ENCODE data around the gene CHRM4.

The CHRM4 gene

DNA sequence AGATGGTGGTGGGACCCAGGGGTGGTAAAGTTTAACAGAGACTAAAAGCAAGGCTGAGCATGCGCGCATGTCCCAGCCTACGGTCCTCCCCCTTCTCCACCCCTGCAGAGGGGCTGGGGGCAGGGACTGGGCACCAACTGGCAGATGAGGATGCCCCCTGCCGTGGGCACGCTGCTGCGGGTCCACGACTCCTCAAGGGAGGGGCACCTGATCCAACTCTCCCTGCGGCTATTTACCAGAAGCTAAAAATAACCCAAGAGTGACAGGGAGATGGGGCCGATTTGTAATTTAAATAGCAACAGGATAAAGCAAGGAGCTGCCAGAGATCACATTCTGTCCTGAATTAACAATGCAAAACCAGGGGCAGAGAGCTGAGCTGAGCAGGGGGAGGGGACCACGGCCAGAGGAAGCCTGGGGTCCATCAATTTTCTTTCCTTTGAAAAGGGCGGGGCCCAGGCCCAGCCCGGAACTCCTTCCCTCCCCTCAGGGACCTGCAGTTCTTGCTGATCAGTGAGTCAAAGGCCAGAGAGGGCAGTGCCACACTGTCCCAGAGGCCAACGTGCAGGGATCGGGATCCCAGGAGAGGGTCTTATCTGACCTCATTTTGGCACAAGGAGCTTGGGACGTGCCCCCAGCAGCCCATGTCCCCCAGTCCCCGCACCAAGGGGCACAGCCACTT, 52.4 kb downstream of the CHRM4 start:
- peaks cover 14% of the 10 kb centered on the region; the same call in 1 of the 2 replicates for H3F3A ChIP-seq (ENCODE audit: low read depth)

DNA sequence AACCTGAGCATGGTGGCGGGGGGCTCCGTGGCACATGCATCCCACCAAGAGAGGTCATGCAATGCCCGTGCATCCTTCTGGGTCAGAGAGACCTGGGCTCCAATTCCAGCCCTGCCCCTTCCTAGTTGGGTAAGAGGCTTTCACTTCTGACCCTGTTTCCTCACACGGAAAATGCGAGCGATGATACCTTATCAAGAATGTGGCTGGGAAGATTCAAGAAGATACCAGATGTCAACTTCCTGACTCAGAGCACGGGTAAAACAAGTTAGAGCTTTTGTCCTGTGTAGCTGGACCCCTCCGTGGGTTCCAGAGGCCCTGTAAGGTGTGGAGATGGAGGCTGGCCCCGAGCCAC, 53.0 kb downstream of the CHRM4 start:
- no peaks in the 10 kb centered on the region for H4K20me1 ChIP-seq (ENCODE audit: insufficient read depth, low read length, poor library complexity, severe bottlenecking)
- no peaks in the 10 kb centered on the region for H3K9me3 ChIP-seq (ENCODE audit: insufficient read depth, low read depth, low read length)
- H3K79me2 ChIP-seq (ENCODE audit: insufficient read depth, low read length): no peaks in the 10 kb centered on the region
- H3K4me1 ChIP-seq (ENCODE audit: insufficient read depth, low read length, poor library complexity, severe bottlenecking): peaks cover 57% of the 10 kb centered on the region
- no peak overlapping the region for H3K4me2 ChIP-seq (ENCODE audit: low read depth, low read length, poor library complexity, severe bottlenecking)
- H3K4me3 ChIP-seq (ENCODE audit: low read length, poor library complexity, severe bottlenecking): no peak overlapping the region
- no peak overlapping the region for H2AFZ ChIP-seq (ENCODE audit: low read length)
- H3K9ac ChIP-seq (ENCODE audit: low read depth, low read length, poor library complexity, severe bottlenecking): peak overlapping the region; percentile 5
- peaks cover 14% of the 10 kb centered on the region; the same call in 1 of the 2 replicates for H3F3A ChIP-seq (ENCODE audit: low read depth)
- no peaks in the 10 kb centered on the region for H3K9me2 ChIP-seq (replicated peaks; ENCODE audit: low read depth, low read length)
- H3K36me3 ChIP-seq (ENCODE audit: insufficient read depth, low read length): no peaks in the 10 kb centered on the region
- H3K27me3 ChIP-seq (ENCODE audit: insufficient read depth, low read length, poor library complexity, severe bottlenecking): peaks cover 2% of the 10 kb centered on the region
- TF ChIP-seq, protein P1, sequence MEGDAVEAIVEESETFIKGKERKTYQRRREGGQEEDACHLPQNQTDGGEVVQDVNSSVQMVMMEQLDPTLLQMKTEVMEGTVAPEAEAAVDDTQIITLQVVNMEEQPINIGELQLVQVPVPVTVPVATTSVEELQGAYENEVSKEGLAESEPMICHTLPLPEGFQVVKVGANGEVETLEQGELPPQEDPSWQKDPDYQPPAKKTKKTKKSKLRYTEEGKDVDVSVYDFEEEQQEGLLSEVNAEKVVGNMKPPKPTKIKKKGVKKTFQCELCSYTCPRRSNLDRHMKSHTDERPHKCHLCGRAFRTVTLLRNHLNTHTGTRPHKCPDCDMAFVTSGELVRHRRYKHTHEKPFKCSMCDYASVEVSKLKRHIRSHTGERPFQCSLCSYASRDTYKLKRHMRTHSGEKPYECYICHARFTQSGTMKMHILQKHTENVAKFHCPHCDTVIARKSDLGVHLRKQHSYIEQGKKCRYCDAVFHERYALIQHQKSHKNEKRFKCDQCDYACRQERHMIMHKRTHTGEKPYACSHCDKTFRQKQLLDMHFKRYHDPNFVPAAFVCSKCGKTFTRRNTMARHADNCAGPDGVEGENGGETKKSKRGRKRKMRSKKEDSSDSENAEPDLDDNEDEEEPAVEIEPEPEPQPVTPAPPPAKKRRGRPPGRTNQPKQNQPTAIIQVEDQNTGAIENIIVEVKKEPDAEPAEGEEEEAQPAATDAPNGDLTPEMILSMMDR (conservative IDR thresholded peaks at IDR 0.05; ENCODE audit: low read length): no peak
- no peak for TF ChIP-seq EZH2phosphoT487 (IDR thresholded peaks at IDR 0.05; ENCODE audit: borderline replicate concordance)

More for the DNA sequence above, 52.4 kb downstream of the CHRM4 start:
- Histone ChIP-seq H4K20me1 (ENCODE audit: insufficient read depth, low read length, poor library complexity, severe bottlenecking) (no peaks in the 10 kb centered on the region), H3K36me3 (ENCODE audit: insufficient read depth, low read length) (no peaks in the 10 kb centered on the region), H3K4me3 (ENCODE audit: low read length, poor library complexity, severe bottlenecking) (no peak overlapping the region), H3K9me2 (replicated peaks; ENCODE audit: low read depth, low read length) (no peaks in the 10 kb centered on the region), H3K79me2 (ENCODE audit: insufficient read depth, low read length) (no peaks in the 10 kb centered on the region), H3K27me3 (ENCODE audit: insufficient read depth, low read length, poor library complexity, severe bottlenecking) (no peaks in the 10 kb centered on the region), H2AFZ (ENCODE audit: low read length) (no peak overlapping the region), H3K9me3 (ENCODE audit: insufficient read depth, low read depth, low read length) (no peaks in the 10 kb centered on the region), H3K4me2 (ENCODE audit: low read depth, low read length, poor library complexity, severe bottlenecking) (no peak overlapping the region), H3K4me1 (ENCODE audit: insufficient read depth, low read length, poor library complexity, severe bottlenecking) (peaks cover 57% of the 10 kb centered on the region), H3K9ac (ENCODE audit: low read depth, low read length, poor library complexity, severe bottlenecking) (peak overlapping the region; percentile 5)
- TF ChIP-seq, protein P1 (conservative IDR thresholded peaks at IDR 0.05; ENCODE audit: low read length): no peak

DNA sequence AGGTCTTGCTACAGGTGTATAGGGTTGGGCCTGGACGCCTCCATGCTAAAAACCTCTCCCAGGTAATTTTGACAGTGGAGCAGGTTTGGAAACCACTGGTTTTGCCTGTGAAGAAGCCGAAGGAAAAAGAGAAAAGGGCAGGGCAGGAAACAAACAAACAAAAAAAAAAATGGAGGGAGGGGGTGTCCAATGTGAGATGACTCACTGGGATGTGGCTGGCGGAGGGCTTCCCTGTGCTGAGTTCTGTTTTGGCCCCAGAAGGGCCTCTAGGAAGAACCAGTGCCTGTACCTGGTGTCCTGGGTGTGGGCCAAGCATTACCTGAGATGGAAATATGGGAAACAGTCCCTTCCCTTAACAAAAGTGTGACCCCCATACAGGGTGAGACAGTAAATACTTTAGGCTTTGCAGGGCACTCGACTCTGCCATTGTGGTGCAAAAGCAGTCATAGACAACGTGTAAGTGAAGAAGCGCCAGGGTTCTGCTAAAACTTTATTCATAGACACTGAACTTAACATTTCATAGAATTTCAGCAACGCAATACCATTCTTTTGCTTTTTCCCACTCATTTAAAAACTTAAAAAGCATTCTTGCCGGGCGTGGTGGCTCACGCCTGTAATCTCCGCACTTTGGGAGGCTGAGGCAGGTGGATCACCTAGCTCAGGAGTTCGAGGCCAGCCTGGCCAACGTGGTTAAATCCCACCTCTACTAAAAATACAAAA, 53.8 kb downstream of the CHRM4 start:
- no peaks in the 10 kb centered on the region for H3K36me3 ChIP-seq (ENCODE audit: insufficient read depth, low read length)
- H3F3A ChIP-seq (ENCODE audit: low read depth): peaks cover 6% of the 10 kb centered on the region; the same call in 1 of the 2 replicates
- no peaks in the 10 kb centered on the region for H3K9me3 ChIP-seq (ENCODE audit: insufficient read depth, low read depth, low read length)
- H3K9me2 ChIP-seq (replicated peaks; ENCODE audit: low read depth, low read length): no peaks in the 10 kb centered on the region
- H2AFZ ChIP-seq (ENCODE audit: low read length): no peak overlapping the region
- H4K20me1 ChIP-seq (ENCODE audit: insufficient read depth, low read length, poor library complexity, severe bottlenecking): no peaks in the 10 kb centered on the region
- TF ChIP-seq, protein P1 (conservative IDR thresholded peaks at IDR 0.05; ENCODE audit: low read length): no peak
- TF ChIP-seq EZH2phosphoT487 (IDR thresholded peaks at IDR 0.05; ENCODE audit: borderline replicate concordance): no peak
- H3K4me2 ChIP-seq (ENCODE audit: low read depth, low read length, poor library complexity, severe bottlenecking): no peak overlapping the region
- H3K4me3 ChIP-seq (ENCODE audit: low read length, poor library complexity, severe bottlenecking): no peak overlapping the region
- peaks cover 9% of the 10 kb centered on the region for H3K27me3 ChIP-seq (ENCODE audit: insufficient read depth, low read length, poor library complexity, severe bottlenecking)
- no peaks in the 10 kb centered on the region for H3K79me2 ChIP-seq (ENCODE audit: insufficient read depth, low read length)
- H3K9ac ChIP-seq (ENCODE audit: low read depth, low read length, poor library complexity, severe bottlenecking): no peak overlapping the region
- peaks cover 49% of the 10 kb centered on the region for H3K4me1 ChIP-seq (ENCODE audit: insufficient read depth, low read length, poor library complexity, severe bottlenecking)
